ENCODE data around the gene NFKBIZ.
"Not testable (repeated sequence)": the region's sequence is repeated elsewhere in the genome, so short reads cannot be mapped to it uniquely, and the experiment has no call there.

Gene NFKBIZ

GRCh38 chr3:101879102-101879501 is 29.8 kb downstream of the NFKBIZ start:
- DNase-seq: no peak

- peak; percentile 38 for DNase-seq
These were observed 30.4 kb downstream of the NFKBIZ start for GRCh38 chr3:101879623-101880284.

GRCh38 chr3:101884776-101885175 is 35.5 kb downstream of the NFKBIZ start:
- no peak for DNase-seq

GRCh38 chr3:101885584-101885983 is 36.3 kb downstream of the NFKBIZ start:
- not testable (repeated sequence) for DNase-seq

GRCh38 chr3:101886626-101887025 is 37.3 kb downstream of the NFKBIZ start:
- DNase-seq: no peak

GRCh38 chr3:101888653-101889052 is 39.3 kb downstream of the NFKBIZ start:
- no peak for DNase-seq

GRCh38 chr3:101890716-101891115 is 41.4 kb downstream of the NFKBIZ start:
- no peak for DNase-seq

- no peak for DNase-seq
These were observed 43.3 kb downstream of the NFKBIZ start for GRCh38 chr3:101892648-101893047.

- DNase-seq: no peak
These were observed 46.9 kb downstream of the NFKBIZ start for GRCh38 chr3:101896083-101896757.

GRCh38 chr3:101897013-101897412 is 47.7 kb downstream of the NFKBIZ start:
- no peak for DNase-seq

- DNase-seq: no peak
These were observed 48.7 kb downstream of the NFKBIZ start for GRCh38 chr3:101898039-101898438.

- peak; percentile 75 for DNase-seq
These were observed 49.4 kb downstream of the NFKBIZ start for GRCh38 chr3:101898752-101899169.

GRCh38 chr3:101900316-101900715 is 51.0 kb downstream of the NFKBIZ start:
- DNase-seq: no peak

- DNase-seq: no peak
These were observed 51.4 kb downstream of the NFKBIZ start for GRCh38 chr3:101900736-101901135.

- no peak for DNase-seq
These were observed 52.7 kb downstream of the NFKBIZ start for GRCh38 chr3:101902041-101902440.

- no peak for DNase-seq
These were observed 54.1 kb downstream of the NFKBIZ start for GRCh38 chr3:101903451-101903871.

GRCh38 chr3:101905573-101905972 is 56.3 kb downstream of the NFKBIZ start:
- DNase-seq: not testable (repeated sequence)
